GM19468 (cell line): Measurements from ENCODE around the gene TAF1D.
A peak's percentile ranks its signal among the peaks of the same experiment; 100 is the strongest.
"Not testable (repeated sequence)": the region's sequence is repeated elsewhere in the genome, so short reads cannot be mapped to it uniquely, and the experiment has no call there.

Experiments used
- ATAC-seq: cut with Tn5 transposase; IDR thresholded peaks from one replicate; pipeline ENCODE4 v1.9.1; 2021; ENCODE audit warnings: mild to moderate bottlenecking, moderate library complexity, moderate number of reproducible peaks; ENCODE audit not compliant: unreplicated experiment; ENCODE audit errors: extremely low read depth

TAF1D gene

DNA sequence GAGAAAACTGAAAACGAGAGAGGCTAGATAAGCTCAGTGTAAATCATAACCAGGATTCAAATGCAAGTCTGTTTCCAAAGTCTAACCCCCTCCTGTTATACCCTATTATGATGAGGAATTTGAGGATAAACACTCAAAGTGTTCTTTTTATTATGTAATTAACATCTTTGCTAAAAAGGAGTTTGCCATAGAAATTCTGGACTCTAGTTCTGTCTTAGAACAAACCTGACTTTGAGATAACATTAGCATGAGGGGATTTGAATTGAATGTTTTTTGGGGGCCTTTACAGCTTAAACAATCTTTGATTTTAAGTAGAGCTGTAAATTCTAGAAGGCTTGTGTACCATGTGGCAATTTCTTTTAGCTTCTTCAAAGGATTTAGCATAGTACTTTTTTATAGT lies 9.7 kb upstream of the TAF1D start:
- no peak for ATAC-seq

DNA sequence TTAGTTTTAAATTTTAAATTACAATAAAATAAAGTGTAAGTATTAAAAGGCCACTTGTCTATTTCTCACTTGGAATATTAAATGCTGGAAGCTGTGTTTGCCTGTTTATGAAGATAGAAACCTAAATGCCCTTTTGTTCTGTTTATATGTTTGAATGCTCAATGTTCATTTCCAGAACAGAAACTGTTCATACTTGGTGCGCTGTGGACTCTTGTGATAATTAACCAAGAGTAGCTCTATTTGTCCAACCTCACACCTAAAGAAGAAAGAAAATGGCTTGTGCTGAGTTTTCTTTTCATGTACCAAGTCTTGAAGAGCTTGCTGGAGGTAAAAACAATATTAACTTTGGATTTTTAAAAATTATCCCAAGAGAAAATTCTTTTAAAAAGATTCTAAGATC lies 5.8 kb upstream of the TAF1D start:
- peak; percentile 92 for ATAC-seq

GRCh38 chr11:93746101-93746500 lies 4.8 kb upstream of the TAF1D start:
- no peak for ATAC-seq

GRCh38 chr11:93745005-93745755 lies 3.9 kb upstream of the TAF1D start:
- ATAC-seq, result not testable (repeated sequence)

DNA sequence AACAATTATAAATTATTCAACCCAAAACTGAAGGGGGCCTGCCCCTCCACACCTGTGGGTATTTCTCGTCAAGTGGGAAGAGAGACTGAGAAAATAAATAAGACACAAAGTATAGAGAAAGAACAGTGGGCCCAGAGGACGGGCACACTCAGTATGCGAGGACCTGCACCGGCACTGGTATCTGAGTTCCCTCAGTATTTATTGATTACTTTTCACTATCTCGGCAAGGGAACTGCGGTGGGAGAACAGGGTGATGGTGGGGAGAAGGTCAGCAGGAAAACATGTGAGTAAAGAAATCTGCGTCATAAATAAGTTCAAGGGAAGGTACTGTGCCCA lies 3.3 kb upstream of the TAF1D start:
- no peak for ATAC-seq

DNA sequence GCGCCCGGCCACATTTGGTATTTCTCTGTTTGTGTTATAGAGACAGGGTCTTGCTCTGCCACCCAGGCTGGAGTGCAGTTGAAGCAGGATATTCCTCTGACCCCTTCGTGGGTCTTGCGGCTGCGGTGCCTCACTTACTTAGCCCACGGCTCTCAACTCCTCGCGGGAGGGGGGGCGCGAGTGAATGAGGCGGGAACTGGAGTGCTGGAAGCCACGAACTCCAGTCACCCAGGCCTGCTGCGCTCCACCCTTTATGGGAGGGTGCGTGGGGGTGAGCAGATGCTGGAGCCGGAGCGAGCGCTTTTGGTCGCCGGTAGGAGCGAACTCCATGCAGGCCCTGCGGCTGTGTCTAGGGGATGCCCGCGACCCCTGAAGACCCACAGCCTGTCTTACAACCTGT lies 2.0 kb upstream of the TAF1D start:
- no peak for ATAC-seq

GRCh38 chr11:93741882-93742226 lies 559 bp upstream of the TAF1D start:
- no peak for ATAC-seq

GRCh38 chr11:93740730-93741093 lies 583 bp downstream of the TAF1D start:
- no peak for ATAC-seq

DNA sequence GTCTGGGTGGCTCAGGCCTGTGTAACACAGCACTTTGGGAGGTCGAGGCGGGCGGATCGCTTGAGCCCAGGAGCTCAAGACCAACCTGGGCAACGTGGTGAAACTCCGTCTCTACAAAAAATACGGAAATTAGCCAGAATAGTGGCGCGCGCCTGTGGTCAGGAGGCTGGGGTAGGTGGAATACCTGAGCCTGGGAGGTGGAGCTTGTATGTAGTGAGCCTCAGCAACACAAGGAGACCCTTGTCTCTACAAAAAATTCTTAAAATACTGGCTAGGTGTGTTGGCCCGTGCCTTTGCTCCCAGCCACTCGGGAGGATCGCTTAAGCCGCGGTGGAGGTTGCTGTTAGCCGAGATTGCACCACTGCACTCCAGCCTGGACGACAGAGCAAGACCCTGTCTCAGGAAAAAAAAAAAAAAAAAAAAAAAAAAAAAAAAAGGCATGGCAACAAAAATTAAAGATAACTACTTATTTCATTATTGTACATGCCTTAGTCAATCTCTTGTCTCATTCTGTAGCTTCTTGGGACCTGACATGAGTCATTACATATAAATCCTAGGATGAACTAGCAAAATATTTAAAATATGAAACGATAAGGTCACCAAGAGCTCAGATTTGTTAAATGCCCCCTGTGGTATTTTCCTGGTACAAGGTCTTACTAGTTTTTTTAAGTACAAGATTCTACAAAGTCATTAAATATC lies 1.1 kb downstream of the TAF1D start:
- no peak for ATAC-seq

- ATAC-seq, result no peak
Measured at GRCh38 chr11:93738647-93739081, 2.6 kb downstream of the TAF1D start.

DNA sequence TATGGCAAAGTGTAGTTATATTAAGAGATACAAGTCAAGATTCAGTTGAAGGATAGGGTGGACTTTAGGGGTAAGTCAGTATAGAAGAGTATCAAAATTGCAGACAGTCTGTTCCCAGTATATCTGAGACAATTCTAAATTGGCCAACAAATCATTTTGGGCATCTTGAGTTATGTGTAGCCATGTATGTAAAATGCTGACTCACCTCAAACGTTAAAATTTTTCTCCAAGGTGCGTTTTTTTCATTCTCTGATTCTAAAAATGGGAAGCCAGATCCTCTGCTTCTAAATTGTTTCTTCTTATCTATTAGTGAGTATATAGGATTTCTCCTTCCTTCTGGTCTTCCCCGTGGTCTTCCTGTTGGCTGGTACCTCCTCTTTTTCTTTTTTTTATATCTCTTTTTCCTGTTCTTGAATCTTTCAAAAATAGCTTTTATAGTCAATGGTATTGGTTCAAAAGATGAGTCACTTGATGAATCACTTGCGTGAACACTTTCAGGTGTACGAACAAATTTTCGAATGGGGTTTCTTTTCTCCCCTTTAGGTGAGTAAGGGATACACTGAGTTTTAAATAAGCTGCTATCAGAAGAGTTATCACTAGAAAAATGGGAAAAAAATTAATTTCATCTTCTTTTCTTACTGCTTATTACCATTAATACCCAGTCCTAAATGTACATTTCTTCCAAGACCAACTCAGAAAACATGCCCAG lies 3.2 kb downstream of the TAF1D start:
- ATAC-seq, result no peak

GRCh38 chr11:93736129-93736528 lies 5.2 kb downstream of the TAF1D start:
- no peak for ATAC-seq

DNA sequence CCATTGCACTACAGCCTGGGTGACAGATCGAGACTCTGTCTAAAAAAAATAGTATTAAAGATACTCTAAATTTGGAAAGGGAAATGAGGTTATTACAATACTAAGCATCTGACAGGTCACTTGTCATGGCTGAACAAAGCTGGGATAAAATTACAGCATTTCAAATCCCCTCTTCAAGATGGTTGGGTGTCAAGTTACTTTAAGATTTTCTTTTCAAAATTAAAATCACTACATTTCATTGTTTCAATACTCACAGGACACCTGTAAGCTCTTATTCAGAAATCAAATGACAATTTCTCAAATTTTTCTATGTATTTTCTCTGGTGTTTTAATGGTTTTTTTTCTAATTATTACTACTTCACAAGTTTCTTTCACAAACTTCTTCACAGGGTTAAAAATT lies 5.7 kb downstream of the TAF1D start:
- no peak for ATAC-seq

DNA sequence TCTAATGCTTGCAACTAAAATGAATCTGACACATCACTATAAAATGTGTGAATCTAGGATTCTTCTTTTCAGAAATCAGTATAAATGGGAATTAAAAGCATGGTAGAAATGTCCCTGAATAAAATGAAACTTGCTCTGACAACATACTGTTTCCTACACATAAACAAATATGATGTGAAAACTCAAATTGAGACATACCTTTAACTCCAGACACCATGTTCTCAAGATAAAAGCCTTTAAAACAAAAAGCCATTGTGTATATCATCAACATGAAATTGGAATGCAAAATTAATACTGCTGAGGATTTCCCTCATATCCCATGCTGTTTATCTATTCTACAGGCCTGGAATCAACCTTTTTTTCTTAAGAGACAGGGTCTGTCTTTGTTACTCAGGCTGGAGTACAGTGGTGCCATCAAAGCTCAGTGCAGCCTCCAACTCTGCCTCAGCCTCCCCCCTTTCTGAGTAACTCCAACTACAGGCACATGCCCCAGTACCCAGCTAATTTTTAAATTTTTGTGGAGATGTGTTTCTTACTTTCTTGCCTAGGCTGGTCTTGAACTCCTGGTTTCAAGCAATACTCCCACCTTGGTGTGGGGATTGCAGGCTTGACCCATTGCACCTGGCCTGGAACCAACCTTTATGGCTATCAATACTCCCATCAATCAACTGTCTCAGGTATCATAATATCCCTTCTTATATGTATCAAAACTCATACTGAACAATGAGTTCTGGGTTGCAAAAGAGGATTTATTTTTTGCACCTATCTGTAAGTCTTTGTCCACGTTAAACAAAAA lies 6.7 kb downstream of the TAF1D start:
- ATAC-seq, result no peak

DNA sequence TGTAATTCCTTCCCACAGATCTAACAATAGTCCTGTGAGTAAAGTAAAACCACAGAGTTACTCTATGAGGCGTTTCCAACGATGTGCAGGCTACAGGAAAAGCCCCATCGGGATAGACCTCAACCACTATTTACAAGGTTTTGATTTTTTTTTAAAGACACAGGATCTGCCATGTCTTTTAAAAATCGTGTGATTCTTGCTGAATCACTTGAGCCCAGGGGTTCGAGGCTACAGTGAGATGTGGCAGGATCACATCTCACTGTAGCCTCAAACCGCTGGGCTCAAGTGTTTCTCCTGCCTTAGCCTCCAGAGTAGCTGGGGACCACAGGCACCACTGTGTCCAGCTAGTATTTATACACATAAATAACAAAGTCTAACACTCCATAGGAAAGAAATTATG lies 7.8 kb downstream of the TAF1D start:
- ATAC-seq, result no peak

GRCh38 chr11:93732237-93732892 lies 8.9 kb downstream of the TAF1D start:
- no peak for ATAC-seq

GRCh38 chr11:93730108-93731107 lies 10.9 kb downstream of the TAF1D start:
- ATAC-seq, result no peak

GRCh38 chr11:93729129-93729616 lies 12.1 kb downstream of the TAF1D start:
- ATAC-seq, result no peak

GRCh38 chr11:93728792-93729128 lies 12.5 kb downstream of the TAF1D start:
- no peak for ATAC-seq
